Measurements from ENCODE around the gene SH3BGRL.

SH3BGRL gene

DNA sequence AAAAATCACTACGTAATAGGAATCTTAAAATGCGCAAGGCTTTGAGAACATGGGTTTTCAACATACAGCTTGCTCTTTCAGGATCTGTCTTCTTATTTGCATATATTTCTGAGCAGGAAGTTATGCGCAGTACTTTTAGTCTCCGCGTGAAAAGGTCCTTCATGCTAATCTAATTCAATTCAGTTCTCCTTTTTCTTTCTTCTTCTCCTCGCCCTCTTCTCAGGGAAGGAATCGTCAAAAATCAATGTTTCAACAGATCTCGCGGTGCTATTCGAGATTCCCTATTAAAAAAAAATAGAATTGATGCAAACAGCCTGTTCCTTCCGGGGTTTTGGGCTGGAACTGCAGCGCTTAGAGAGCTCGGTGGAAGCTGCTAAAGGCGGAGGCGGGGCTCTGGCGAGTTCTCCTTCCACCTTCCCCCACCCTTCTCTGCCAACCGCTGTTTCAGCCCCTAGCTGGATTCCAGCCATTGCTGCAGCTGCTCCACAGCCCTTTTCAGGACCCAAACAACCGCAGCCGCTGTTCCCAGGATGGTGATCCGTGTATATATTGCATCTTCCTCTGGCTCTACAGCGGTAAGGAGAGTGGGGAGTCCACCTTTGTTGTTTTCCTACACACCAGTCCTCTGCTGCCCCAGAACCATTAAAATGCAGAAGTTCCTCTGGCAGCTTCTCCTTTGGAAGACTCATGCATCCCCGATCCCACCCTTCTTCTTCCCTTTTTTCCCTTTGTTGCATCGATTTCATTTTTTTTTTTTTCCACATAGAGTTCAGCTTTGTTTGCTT is at the start of gene SH3BGRL, which contains the start of gene HMGN5:
TSS of gene SH3BGRL (plus strand) at position 432 of the 785 bp plus-strand sequence. CDS start at position 531, 99 bp downstream.
TSS of gene HMGN5 (minus strand) at position 243 of the 785 bp plus-strand sequence. CDS start 80,364 bp downstream, outside the sequence.
- no peaks in the 10 kb centered on the region for H3K9me3 ChIP-seq (ENCODE audit: severe bottlenecking)
- TF ChIP-seq, protein P1, sequence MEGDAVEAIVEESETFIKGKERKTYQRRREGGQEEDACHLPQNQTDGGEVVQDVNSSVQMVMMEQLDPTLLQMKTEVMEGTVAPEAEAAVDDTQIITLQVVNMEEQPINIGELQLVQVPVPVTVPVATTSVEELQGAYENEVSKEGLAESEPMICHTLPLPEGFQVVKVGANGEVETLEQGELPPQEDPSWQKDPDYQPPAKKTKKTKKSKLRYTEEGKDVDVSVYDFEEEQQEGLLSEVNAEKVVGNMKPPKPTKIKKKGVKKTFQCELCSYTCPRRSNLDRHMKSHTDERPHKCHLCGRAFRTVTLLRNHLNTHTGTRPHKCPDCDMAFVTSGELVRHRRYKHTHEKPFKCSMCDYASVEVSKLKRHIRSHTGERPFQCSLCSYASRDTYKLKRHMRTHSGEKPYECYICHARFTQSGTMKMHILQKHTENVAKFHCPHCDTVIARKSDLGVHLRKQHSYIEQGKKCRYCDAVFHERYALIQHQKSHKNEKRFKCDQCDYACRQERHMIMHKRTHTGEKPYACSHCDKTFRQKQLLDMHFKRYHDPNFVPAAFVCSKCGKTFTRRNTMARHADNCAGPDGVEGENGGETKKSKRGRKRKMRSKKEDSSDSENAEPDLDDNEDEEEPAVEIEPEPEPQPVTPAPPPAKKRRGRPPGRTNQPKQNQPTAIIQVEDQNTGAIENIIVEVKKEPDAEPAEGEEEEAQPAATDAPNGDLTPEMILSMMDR (IDR thresholded peaks at IDR 0.05; ENCODE audit: low read depth, low read length) = no peak
- peak; percentile 31 for DNase-seq
- H3K36me3 ChIP-seq = no peaks in the 10 kb centered on the region
- no peaks in the 10 kb centered on the region for H3K27me3 ChIP-seq (ENCODE audit: insufficient read depth, low read depth, severe bottlenecking)
- peak within 1 kb of the TSS; percentile 28 for H3K4me3 ChIP-seq (ENCODE audit: low read depth, low read length)
- H3K27ac ChIP-seq = no peak within 1 kb of the TSS

- Histone ChIP-seq H3K36me3 (no peaks in the 10 kb centered on the region), H3K27ac (no peak overlapping the region), H3K4me3 (ENCODE audit: low read depth, low read length) (no peak overlapping the region), H3K27me3 (ENCODE audit: insufficient read depth, low read depth, severe bottlenecking) (peaks cover 25% of the 10 kb centered on the region), H3K9me3 (ENCODE audit: severe bottlenecking) (no peaks in the 10 kb centered on the region)
- DNase-seq = no peak
- TF ChIP-seq, protein P1 (IDR thresholded peaks at IDR 0.05; ENCODE audit: low read depth, low read length) = no peak
These were observed 33.5 kb upstream of the SH3BGRL start for GRCh38 chrX:81168391-81168790.

GRCh38 chrX:81174286-81174685 is 27.6 kb upstream of the SH3BGRL start:
- no peak overlapping the region for H3K4me3 ChIP-seq (ENCODE audit: low read depth, low read length)
- no peak for DNase-seq
- peaks cover 29% of the 10 kb centered on the region for H3K27me3 ChIP-seq (ENCODE audit: insufficient read depth, low read depth, severe bottlenecking)
- no peaks in the 10 kb centered on the region for H3K9me3 ChIP-seq (ENCODE audit: severe bottlenecking)
- H3K27ac ChIP-seq = no peak overlapping the region
- H3K36me3 ChIP-seq = no peaks in the 10 kb centered on the region
- TF ChIP-seq, protein P1 (IDR thresholded peaks at IDR 0.05; ENCODE audit: low read depth, low read length) = no peak

DNA sequence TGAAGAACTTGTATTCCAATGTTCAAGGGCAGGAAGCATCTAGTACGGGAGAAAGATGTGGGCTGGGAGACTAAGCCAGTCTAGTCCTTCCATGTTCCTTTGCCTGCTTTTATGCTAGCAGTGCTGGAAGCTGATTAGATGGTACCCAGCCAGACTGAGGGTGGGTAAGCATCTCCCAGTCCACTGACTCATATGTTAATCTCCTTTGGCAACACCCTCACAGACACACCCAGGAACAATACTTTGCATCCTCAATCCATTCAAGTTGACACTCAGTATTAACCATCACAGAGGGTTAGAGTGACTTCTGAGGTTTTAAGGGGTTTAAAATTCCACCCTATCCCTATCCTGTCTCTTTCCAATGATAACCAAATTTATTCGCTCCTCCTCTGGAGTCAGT is 6.6 kb upstream of the SH3BGRL start:
- Histone ChIP-seq H3K36me3 (no peaks in the 10 kb centered on the region), H3K9me3 (ENCODE audit: severe bottlenecking) (no peaks in the 10 kb centered on the region), H3K27ac (no peak overlapping the region), H3K27me3 (ENCODE audit: insufficient read depth, low read depth, severe bottlenecking) (peaks cover 3% of the 10 kb centered on the region), H3K4me3 (ENCODE audit: low read depth, low read length) (no peak overlapping the region)
- TF ChIP-seq, protein P1 (IDR thresholded peaks at IDR 0.05; ENCODE audit: low read depth, low read length) = no peak
- DNase-seq = no peak

- Histone ChIP-seq H3K4me3 (ENCODE audit: low read depth, low read length) (no peak overlapping the region), H3K27me3 (ENCODE audit: insufficient read depth, low read depth, severe bottlenecking) (peaks cover 3% of the 10 kb centered on the region), H3K36me3 (no peaks in the 10 kb centered on the region), H3K27ac (no peak overlapping the region), H3K9me3 (ENCODE audit: severe bottlenecking) (no peaks in the 10 kb centered on the region)
- peak; percentile 63 for DNase-seq
- TF ChIP-seq, protein P1 (IDR thresholded peaks at IDR 0.05; ENCODE audit: low read depth, low read length) = peak; percentile 56; the same call in 1 of the 2 replicates
These were observed 6.2 kb upstream of the SH3BGRL start for GRCh38 chrX:81195712-81196111.
